ENCODE data around the gene WBP2NL.
A peak's percentile ranks its signal among the peaks of the same experiment; 100 is the strongest.
"Not testable (repeated sequence)": the region's sequence is repeated elsewhere in the genome, so short reads cannot be mapped to it uniquely, and the experiment has no call there.

Gene WBP2NL

GRCh38 chr22:41998361-41999261 is at the start of gene WBP2NL:
TSS of gene WBP2NL (plus strand) at chr22:41998788. CDS start at chr22:41998819, 31 bp downstream.
- DNase-seq, result peak; percentile 89

- not testable (repeated sequence) for DNase-seq
These were observed 49.7 kb upstream of the WBP2NL start for GRCh38 chr22:41948928-41949296.

GRCh38 chr22:41949297-41949965 is 49.2 kb upstream of the WBP2NL start:
- DNase-seq, result no peak

- DNase-seq, result no peak
These were observed 46.6 kb upstream of the WBP2NL start, which contains the start of gene SMIM45 for GRCh38 chr22:41951898-41952474. TSS of gene SMIM45 (plus strand) at chr22:41952150.

- no peak for DNase-seq
These were observed 45.9 kb upstream of the WBP2NL start for GRCh38 chr22:41952713-41953112.

- no peak for DNase-seq
These were observed 40.5 kb upstream of the WBP2NL start for GRCh38 chr22:41957941-41958556.

- DNase-seq, result no peak
These were observed 35.0 kb upstream of the WBP2NL start for GRCh38 chr22:41963453-41964111.

- no peak for DNase-seq
These were observed 34.5 kb upstream of the WBP2NL start for GRCh38 chr22:41964112-41964491.

- DNase-seq, result no peak
These were observed 32.4 kb upstream of the WBP2NL start for GRCh38 chr22:41966225-41966606.

GRCh38 chr22:41966607-41967240 is 31.9 kb upstream of the WBP2NL start:
- no peak for DNase-seq

- no peak for DNase-seq
These were observed 30.0 kb upstream of the WBP2NL start for GRCh38 chr22:41968601-41969000.

- no peak for DNase-seq
These were observed 29.4 kb upstream of the WBP2NL start, which contains the start of gene SEPTIN3 for GRCh38 chr22:41969110-41969646. TSS of gene SEPTIN3 (plus strand) at chr22:41969443. CDS start at chr22:41971493, 2,050 bp downstream.

GRCh38 chr22:41970601-41971000 is 28.0 kb upstream of the WBP2NL start:
- no peak for DNase-seq

- DNase-seq, result no peak
These were observed 27.2 kb upstream of the WBP2NL start for GRCh38 chr22:41971431-41971830.

- no peak for DNase-seq
These were observed 23.8 kb upstream of the WBP2NL start for GRCh38 chr22:41974691-41975290.

- no peak for DNase-seq
These were observed 23.1 kb upstream of the WBP2NL start for GRCh38 chr22:41975299-41976069.

GRCh38 chr22:41976070-41976901 is 22.3 kb upstream of the WBP2NL start:
- DNase-seq, result peak; percentile 64

- DNase-seq, result no peak
These were observed 21.5 kb upstream of the WBP2NL start for GRCh38 chr22:41976961-41977566.

GRCh38 chr22:41978732-41979131 is 19.9 kb upstream of the WBP2NL start:
- no peak for DNase-seq
